ENCODE measurements around the gene CPNE6.

The CPNE6 gene

GRCh38 chr14:24055971-24056799 is 15.2 kb upstream of the CPNE6 start:
- TF ChIP-seq, protein P1, sequence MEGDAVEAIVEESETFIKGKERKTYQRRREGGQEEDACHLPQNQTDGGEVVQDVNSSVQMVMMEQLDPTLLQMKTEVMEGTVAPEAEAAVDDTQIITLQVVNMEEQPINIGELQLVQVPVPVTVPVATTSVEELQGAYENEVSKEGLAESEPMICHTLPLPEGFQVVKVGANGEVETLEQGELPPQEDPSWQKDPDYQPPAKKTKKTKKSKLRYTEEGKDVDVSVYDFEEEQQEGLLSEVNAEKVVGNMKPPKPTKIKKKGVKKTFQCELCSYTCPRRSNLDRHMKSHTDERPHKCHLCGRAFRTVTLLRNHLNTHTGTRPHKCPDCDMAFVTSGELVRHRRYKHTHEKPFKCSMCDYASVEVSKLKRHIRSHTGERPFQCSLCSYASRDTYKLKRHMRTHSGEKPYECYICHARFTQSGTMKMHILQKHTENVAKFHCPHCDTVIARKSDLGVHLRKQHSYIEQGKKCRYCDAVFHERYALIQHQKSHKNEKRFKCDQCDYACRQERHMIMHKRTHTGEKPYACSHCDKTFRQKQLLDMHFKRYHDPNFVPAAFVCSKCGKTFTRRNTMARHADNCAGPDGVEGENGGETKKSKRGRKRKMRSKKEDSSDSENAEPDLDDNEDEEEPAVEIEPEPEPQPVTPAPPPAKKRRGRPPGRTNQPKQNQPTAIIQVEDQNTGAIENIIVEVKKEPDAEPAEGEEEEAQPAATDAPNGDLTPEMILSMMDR (IDR thresholded peaks at IDR 0.05): no peak
- H3K27ac ChIP-seq: no peak overlapping the region
- H3K36me3 ChIP-seq (ENCODE audit: control insufficient read depth, insufficient read depth, low read length): no peaks in the 10 kb centered on the region
- no peak overlapping the region for H2AFZ ChIP-seq
- H3K9me3 ChIP-seq (ENCODE audit: control insufficient read depth, low read length): no peaks in the 10 kb centered on the region
- H3K4me2 ChIP-seq (ENCODE audit: low read length): no peak overlapping the region
- H3K27me3 ChIP-seq (ENCODE audit: control insufficient read depth, insufficient read depth, low read length): no peaks in the 10 kb centered on the region
- no peak overlapping the region for H3K9ac ChIP-seq
- H3K79me2 ChIP-seq: no peaks in the 10 kb centered on the region
- peaks cover 8% of the 10 kb centered on the region for H3K4me1 ChIP-seq
- H3K4me3 ChIP-seq (ENCODE audit: low read depth, low read length): no peak overlapping the region

GRCh38 chr14:24056800-24057184 is 14.6 kb upstream of the CPNE6 start:
- Histone ChIP-seq H3K36me3 (ENCODE audit: control insufficient read depth, insufficient read depth, low read length) (no peaks in the 10 kb centered on the region), H3K27me3 (ENCODE audit: control insufficient read depth, insufficient read depth, low read length) (no peaks in the 10 kb centered on the region), H2AFZ (no peak overlapping the region), H3K9ac (no peak overlapping the region), H3K4me3 (ENCODE audit: low read depth, low read length) (no peak overlapping the region), H3K79me2 (no peaks in the 10 kb centered on the region), H3K4me1 (peaks cover 5% of the 10 kb centered on the region), H3K4me2 (ENCODE audit: low read length) (no peak overlapping the region), H3K27ac (no peak overlapping the region), H3K9me3 (ENCODE audit: control insufficient read depth, low read length) (no peaks in the 10 kb centered on the region)
- TF ChIP-seq, protein P1 (IDR thresholded peaks at IDR 0.05): no peak

- no peak overlapping the region for H2AFZ ChIP-seq
Observed at GRCh38 chr14:24057271-24057670, 14.1 kb upstream of the CPNE6 start.

GRCh38 chr14:24057867-24058259 is 13.5 kb upstream of the CPNE6 start:
- Histone ChIP-seq H3K27ac (no peak overlapping the region), H3K4me2 (ENCODE audit: low read length) (no peak overlapping the region), H3K4me1 (peaks cover 5% of the 10 kb centered on the region), H3K27me3 (ENCODE audit: control insufficient read depth, insufficient read depth, low read length) (no peaks in the 10 kb centered on the region), H3K79me2 (no peaks in the 10 kb centered on the region), H2AFZ (no peak overlapping the region), H3K4me3 (ENCODE audit: low read depth, low read length) (no peak overlapping the region), H3K36me3 (ENCODE audit: control insufficient read depth, insufficient read depth, low read length) (no peaks in the 10 kb centered on the region), H3K9me3 (ENCODE audit: control insufficient read depth, low read length) (no peaks in the 10 kb centered on the region), H3K9ac (no peak overlapping the region)
- TF ChIP-seq, protein P1 (IDR thresholded peaks at IDR 0.05): no peak

More at GRCh38 chr14:24057271-24057670, 14.1 kb upstream of the CPNE6 start:
- H3K4me3 ChIP-seq (ENCODE audit: low read depth, low read length): no peak overlapping the region
- no peaks in the 10 kb centered on the region for H3K27me3 ChIP-seq (ENCODE audit: control insufficient read depth, insufficient read depth, low read length)
- no peak overlapping the region for H3K27ac ChIP-seq
- H3K36me3 ChIP-seq (ENCODE audit: control insufficient read depth, insufficient read depth, low read length): no peaks in the 10 kb centered on the region
- no peak overlapping the region for H3K4me2 ChIP-seq (ENCODE audit: low read length)
- no peak overlapping the region for H3K9ac ChIP-seq
- no peaks in the 10 kb centered on the region for H3K9me3 ChIP-seq (ENCODE audit: control insufficient read depth, low read length)
- H3K79me2 ChIP-seq: no peaks in the 10 kb centered on the region
- H3K4me1 ChIP-seq: peaks cover 5% of the 10 kb centered on the region
- TF ChIP-seq, protein P1 (IDR thresholded peaks at IDR 0.05): no peak

Measured in parathyroid adenoma (tissue), 2 donors.